Measurements from ENCODE around the gene MNT.

MNT gene

DNA sequence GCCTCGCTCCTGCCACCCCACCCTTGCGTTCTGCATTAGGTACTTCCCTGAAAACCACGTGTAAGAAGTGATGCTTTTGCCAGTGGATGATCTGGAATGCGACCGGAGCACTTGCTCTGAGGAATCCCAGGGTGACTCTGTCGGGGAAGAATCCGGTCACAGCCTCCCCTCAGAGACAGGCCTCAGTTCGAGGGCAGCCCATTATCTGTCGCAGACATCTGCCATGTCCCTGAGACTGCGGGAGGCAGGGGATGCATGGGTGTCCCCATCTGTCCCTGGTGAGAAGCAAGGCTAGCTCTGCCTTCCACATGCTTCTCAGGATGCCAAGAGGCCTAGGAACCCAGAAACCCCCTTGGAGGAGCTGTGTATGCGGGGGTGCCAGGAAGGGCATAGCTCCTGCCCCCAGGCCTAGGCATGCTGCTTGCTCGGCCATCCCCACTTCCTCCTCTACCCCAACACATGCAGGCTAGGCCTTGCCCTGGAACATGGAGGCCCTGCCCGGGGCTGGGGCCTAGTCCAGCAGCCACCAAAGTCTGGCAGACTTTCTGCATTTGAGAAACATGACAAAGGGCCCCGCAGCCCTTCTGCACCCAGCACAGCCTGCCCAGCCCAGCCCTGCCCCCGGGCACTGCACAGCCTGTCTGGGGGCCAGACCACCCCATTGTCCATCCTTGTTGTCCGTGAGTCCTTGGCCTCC lies 20.5 kb downstream of the MNT start:
- DNase-seq = no peak

DNA sequence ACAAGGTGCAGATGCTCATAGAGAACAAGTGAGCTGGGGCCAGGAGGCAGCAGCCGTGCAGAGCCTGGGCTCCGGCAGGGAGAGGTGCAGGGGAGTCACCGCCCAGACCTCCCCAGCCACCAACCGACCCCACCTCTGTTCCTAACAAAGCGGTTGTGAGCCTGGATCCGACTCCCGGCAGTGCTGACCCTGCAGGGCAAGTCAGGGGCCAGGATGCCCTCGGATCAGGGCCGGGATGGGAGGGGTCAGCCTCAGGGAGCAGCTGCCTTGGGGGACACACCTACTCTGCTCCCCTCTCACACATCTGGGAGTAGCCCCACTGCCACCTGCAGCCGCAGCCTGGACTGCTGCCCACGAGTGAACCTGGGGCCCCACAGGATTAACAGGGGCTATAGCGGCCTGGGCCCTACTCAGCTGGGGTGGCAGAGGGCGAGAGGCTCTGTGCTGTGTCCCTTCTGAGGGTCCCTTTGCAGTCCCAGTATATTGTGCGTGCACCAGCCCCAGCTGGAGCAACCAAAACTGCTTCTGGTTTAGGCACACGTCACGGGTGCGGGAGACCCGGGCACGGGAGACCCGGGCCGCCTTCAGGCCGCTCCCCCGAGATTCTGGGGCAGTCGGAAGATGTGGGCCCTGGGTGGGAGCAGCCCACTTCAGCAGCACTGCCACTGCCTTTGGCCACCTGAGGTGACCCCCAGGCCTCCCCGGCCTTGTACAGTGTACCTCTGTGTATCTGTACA lies 21.2 kb downstream of the MNT start:
- no peak for DNase-seq

DNA sequence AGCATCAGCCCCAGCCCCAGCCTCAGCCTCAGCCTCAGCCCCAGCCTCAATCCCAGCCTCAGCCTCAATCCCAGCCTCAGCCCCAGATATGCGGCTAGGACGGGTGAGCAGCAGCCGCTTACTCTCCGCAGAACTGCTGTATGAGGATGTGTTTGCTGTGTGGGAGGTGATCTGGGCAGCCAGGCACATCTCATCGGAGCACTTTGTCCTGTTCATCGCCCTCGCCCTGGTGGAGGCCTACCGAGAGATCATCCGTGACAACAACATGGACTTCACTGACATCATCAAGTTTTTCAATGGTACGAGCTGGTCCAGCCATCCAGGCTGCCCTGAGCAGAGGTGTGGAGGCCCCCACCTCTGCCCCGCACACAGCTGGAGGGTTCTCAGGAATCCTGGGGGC lies 22.0 kb downstream of the MNT start:
- no peak for DNase-seq

DNA sequence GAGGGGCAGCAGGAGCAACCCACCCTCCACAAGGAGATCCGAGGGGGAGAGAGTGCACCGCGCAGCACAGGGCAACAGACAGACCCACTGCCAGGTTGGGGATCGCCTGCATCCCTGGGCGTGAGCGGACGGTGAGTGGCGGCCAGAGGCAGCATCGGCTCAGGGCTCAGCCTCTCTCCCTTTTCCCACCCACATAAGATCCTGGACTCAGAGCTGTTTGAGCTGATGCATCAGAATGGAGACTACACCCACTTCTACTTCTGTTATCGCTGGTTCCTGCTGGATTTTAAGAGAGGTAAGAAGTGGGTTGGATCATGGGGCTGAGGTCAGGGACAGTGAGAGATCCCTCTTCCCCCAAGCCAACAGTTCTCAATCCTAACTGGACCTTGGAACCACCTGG lies 23.2 kb downstream of the MNT start:
- no peak for DNase-seq

DNA sequence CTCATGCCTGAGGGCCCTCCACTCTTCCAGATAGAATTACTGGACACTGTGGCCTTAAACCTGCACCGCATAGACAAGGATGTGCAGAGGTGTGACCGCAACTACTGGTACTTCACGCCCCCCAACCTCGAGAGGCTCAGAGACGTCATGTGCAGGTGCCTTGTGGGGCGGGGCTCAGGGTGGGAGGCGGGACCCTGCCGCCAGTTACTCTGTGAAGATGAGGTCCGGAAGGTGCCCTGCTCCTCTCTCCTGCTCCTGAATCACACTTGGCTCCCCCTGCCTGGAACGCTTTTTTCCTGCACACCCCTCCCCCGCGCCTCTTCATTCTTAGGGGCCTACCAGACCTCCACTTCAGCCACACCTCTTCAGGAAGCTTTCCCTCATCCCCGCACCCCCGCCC lies 24.8 kb downstream of the MNT start:
- no peak for DNase-seq

DNA sequence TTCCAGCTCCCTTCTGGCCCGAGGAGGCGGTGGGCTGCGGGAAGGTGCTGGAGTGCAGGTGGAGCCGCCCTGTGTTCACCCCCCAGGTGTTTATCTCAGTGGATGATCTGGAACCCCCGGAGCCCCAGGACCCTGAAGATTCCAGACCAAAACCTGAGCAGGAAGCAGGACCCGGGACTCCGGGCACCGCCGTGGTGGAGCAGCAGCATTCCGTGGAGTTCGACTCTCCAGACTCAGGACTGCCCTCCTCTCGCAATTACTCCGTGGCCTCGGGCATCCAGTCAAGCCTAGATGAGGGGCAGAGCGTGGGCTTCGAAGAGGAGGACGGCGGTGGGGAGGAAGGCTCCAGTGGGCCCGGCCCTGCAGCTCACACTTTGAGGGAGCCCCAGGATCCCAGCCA lies 25.5 kb downstream of the MNT start:
- DNase-seq = no peak

DNA sequence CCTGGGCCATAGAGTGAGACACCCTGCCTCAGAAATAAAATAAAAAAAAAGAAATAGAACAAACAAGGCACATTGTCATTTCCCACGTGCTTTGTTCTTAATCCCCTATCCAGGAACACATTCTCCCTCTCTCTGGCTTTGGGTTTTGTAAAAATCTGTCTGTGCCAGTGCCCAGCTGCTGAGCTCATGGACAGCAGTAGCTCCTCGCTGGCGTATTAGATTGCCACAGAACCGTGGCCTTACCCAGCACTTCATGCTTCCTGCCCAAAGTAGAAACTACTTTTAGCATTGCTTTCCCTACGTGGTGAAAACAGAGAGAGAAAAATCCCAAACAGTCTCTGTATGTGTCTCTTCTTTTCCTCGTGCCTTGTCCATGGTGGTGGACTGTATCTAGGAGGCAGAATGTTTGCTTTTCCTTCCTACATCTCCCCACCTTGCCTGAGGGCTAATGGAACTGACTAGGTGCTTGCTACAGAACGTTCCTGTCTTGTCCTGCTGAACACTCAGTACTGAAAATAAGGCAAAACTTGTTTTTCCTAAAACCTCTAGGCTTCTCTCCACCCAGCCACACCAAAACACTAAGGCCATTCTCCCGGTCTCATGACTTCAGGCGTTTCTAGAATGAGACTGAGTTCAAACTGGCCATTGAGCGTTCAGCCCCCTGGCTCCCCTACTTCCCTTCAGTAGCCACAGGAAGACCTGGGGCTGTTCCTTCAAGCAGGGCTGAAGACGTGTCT lies 26.1 kb downstream of the MNT start:
- no peak for DNase-seq

DNA sequence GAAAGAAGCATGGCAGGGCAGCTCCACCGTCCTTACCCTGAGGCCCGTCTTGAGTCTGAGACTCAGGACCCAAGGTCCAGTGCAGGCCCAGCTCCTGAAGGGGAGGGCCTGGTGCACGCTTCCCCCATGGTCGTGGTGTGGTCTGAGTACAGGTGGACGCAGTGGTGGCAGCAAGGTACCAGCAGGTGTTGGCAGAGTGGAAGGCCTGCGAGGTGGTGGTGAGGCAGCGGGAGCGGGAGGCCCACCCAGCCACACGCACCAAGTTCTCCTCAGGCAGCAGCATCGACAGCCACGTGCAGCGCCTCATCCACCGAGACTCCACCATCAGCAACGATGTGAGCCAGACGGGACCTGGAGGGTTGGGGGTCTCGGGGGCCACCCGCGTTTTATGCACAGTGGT lies 27.7 kb downstream of the MNT start:
- DNase-seq = no peak

DNA sequence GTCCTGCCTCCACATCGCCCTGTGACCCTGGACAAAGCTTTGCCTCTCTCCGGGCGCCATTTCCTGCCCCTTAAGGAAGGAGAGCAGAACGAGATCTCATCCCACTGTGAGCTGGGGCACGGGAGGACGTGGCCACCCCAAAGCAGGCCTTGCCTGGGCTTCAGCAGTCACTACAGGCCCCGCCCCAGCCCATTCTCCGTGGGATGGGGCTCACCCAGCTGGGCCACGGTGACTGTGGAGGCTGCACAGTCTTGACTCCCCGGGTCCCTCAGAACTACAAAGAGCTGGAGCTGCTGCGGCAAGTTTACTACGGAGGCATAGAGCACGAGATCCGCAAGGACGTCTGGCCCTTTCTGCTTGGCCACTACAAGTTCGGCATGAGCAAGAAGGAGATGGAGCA lies 28.2 kb downstream of the MNT start:
- DNase-seq = no peak

DNA sequence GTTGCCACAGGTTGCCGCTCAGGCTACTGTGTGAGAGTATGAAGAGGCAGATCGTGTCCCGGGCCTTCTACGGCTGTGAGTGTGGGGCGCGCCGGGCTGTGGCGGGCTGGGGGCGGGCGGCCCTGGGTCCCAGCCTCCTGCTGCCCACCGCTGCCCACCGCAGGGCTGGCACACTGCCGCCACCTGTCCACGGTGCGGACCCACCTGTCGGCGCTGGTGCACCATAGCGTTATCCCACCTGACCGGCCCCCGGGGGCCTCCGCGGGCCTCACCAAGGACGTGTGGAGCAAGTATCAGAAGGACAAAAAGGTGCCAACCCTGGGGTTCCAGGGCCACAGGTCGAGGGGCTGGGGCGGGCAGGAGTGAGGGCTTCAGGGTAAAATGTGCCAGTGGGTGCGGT lies 28.7 kb downstream of the MNT start:
- DNase-seq = no peak

DNA sequence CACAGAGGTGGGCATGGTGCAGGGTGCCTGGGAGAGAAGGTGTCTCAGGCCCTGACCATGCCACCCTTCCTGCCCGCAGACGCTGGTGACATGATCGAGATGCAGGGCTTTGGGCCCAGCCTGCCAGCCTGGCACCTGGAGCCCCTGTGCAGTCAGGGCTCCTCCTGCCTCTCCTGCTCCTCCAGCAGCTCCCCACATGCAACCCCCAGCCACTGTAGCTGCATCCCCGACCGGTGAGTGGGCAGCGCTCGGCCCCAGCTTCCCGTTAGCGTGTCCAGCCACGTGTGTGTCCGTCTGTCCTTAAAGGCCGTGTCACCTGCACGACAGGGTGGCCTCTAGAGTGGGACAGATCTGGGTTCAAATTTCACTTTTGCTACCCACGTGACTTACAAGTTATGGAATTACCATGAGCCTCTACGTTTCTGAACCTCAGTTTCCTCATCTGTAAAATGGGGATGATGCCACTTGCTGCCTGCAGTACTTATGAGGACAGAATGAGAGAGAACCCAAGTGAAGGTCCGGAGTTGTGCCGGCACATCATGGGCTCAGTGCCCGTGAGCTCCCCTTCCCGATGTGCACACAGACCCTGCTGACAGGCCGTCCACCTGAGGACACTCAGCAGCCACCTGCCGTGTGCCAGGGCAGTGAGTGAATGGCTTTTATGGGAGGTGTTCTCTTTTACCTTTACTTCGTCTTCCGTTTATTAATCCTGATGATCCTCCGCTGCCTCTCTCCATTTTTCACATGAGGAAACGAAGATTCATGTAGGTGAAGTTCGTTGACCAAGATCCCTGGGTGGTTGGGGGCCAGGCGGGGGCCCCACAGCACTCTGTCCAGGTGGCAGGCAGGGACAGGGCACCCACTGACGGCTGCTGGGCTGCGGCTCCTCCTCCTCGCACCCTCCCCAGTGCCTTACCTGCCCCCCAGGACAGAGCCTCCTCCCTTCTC lies 29.4 kb downstream of the MNT start:
- DNase-seq = no peak

DNA sequence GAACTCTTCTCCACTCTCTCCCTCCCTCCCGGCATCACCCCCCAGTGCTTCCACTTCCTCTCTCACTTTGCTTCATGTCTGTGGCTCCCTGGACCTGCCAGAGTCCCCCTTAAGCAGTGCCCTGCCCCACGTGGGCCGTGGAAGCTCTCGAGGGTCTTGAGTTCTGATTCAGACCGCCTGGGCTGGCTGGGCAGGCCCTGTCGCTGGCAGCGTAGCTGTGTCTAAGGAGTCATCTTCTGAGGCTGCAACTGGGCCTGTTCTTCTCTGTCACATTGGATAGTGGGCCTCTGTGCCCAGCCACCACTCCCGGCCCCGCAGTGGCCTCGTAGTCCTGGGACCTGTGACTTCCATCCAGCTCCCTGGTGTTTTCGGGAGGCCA lies 30.7 kb downstream of the MNT start:
- no peak for DNase-seq

DNA sequence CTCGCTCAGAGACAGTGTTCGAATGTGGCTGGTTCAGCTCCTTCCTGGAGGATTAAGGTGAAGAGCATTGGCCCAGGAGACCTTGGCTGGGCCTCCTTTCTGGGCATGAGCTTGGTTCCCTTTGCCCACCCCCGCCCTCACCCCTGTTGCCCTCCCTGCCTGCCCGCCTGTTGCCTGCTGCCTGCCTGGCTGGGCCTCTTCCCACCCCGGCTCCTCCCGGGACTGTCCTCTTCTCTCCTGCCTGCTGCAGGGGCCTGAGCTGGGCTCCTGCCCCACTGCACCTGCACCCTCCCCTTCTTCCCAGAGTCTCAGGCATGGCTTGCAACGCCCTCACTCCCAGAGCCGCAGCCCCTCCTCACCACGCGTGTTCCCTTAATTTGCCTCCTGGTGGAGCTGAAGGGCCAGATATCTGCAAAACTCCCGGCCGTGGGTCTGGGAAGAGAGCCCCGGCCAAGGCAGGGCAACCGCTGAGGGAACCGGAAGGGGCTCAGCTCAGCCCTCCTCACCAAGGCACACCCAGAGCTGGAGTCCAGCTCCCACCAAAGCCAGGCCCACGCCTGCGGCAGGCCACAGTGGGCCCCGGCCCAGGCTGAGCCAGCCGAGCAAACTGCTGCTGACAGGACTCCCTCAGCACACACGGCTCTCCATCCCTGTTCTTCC lies 31.2 kb downstream of the MNT start:
- no peak for DNase-seq

DNA sequence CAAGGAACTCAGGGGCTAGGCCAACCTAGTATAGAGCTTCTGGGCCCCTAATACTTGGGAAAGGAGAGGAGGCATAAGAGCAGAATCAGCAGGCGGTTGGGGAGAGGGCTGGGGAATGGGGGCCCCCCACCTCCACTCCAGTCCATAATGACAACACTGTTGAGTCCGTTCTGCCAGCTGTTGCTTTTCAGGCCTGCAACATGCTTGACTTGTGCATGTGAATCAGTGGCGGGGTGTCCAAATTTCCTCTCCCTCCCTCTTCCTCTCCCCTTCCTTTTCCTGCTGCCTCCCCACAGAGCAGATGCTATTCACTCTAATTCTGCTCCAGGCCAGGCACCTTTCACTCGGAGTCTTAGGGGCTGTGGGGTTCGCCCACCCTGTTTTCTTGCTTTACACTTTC lies 31.8 kb downstream of the MNT start:
- DNase-seq = no peak

DNA sequence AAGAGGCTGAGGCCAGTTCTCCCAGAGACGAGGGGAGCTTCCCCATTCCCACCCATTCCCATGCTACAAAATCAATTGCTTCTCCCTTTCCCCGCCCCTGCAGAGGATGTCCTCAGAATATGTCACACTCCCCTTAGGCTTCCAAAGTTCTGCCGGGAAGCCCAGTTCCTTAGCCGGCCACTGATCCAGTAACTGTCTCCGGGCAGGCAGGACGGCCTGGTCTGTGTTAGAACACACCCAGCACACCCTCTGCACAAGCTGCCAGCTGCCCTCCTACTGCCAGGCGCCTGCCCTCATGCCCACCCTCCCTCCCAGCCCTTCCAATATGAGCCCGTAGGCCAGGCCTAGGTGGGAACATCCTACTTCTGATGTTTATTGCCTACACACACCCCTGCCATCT lies 32.5 kb downstream of the MNT start:
- no peak for DNase-seq

DNA sequence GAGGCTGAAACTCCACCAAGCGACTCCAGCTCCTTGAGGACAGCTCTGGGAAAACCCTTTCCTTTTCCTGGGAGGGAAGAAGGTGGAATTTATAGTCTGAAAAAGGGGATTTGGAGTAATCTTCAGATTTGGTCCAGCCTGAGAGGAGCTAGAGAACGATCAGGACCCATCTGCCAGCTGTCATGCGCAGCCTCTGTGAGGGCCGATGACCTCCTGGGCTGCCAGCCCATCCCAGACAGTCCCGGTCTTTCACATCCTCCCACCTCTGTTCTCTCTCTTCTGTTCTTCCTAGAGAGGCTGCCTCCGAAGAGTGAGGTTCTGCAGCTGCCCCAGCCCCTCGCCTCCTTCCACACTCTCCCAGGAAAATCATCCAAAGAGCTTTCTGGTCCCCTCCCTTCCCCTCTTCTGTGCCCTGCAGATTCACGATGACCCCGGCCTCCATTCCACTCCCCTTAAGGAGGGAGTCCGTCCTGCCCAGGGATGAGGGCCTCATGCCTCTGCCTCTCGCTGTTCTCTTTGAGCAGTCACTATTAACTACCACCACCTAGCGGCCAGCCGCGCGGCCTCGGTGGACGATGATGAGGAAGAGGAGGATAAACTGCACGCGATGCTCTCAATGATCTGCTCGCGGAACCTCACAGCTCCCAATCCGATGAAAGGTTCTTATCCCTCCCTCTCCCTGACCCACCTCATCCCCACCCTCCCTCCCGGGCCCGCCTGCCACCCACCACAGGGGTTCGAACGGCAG lies 33.9 kb downstream of the MNT start:
- DNase-seq = no peak

DNA sequence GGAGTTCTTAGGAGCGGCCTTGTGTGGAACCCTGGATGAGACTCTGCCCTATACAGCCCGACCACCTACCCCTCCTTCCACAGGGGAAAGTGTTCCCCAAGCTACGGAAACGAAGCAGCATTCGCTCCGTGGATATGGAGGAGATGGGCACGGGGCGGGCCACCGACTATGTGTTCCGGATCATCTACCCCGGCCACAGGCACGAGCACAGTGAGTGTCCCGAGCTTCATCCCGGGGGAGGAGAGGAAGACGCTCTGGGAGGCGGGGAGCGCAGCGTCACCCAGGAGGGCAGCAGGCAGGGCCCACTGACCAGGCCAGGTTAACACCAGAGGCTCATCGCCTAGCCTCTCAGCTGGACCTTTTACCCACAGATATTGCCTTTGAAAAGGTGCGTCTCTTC lies 35.7 kb downstream of the MNT start:
- no peak for DNase-seq

DNA sequence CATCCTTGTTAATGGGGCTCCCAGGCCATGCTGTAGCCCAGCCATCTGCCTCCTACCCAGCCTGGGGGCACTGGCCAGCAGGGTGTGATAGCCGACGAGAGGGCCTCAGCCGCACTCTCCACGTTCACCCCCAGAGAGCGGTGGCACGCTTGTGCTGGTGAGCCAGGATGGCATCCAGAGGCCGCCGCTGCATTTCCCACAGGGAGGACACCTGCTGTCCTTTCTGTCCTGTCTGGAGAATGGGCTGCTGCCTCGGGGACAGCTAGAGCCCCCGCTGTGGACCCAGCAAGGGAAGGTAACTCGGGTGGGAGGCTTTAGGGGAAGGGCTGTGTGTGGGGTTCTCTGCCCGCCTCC lies 36.1 kb downstream of the MNT start:
- no peak for DNase-seq

DNA sequence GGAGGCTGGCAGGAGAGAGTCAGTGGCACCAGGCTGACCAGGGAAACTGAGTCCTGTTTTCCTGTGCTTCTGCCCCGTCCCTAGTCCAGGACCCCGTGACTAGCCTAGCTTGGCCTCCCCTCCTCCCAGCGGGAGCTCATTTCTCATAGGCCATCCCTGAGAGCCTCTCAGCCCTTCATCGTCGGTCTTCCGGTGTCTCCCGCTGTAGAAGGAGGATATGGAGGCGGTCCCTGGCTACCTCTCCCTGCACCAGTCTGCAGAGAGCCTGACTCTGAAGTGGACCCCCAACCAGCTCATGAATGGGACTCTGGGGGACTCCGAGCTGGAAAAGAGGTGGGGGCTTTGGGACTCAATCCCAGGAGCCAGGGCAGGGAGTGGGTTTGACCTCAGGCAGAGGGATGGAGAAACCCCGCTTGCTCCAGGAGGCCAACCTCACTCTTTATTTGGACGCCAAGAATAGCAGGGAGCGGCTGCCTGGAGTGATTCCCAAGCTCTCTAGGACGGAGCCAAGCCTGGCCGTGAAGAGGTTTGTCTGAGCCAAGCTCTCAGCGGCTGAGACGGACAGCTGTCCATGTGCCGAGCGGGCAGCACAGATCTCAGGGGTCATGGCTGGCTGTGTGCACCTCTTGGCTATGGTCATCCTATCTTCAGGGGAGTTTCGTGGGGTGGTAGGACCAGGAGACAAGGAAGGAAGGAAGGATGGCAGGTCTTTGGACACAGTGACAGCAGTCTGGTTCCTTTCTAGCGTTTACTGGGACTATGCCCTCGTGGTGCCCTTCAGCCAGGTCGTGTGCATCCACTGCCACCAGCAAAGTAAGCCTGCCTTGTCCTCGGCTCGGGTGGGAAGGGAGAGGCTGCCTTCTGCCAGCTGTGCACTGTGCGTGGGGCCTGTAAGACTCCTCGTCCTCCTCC lies 36.8 kb downstream of the MNT start:
- DNase-seq = peak; percentile 69

DNA sequence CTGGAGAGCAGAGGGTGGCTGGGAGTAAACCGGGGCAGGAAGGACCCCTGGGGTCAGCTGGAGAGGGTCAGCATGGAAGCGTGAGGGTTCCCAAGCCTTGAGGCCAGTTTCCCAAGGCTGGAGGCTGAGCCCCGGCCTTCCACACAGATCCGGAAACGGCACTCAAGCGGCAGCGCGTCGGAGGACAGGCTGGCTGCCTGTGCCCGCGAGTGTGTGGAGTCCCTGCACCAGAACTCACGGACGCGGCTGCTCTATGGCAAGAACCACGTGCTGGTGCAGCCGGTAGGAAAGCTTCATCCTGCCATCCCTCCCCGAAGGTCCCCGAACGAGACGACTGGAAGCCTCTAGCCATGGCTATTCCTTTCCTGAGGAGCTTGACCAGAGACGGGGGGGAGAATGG lies 37.5 kb downstream of the MNT start:
- no peak for DNase-seq

DNA sequence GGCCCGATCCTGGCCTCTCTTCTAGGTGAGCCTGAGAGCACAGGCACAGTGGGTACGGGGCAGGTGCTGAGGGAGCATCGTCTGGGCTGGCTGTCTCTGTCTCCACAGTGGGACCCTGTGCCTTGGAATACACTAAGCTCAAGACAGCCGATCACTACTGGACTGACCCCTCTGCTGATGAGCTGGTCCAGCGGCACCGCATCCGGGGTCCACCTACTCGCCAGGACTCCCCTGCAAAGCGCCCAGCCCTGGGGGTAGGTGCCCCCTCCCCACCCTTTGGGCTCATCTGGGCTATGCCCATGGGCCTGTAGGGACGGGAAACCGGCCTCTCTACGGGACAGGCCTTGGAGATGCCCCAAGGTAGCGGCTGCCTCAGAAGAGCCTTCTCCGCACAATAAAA lies 38.0 kb downstream of the MNT start:
- no peak for DNase-seq
